ENCODE data around the gene DUSP28. TPM values are rescaled to one million over a fixed set of nuclear protein-coding genes. Genes with fewer than 3 reads are reported as not detected.

DUSP28 gene
- total RNA-seq, 6 donors from 2014 or later, result 3.2 to 30.4 (median 5.7) TPM

DNA sequence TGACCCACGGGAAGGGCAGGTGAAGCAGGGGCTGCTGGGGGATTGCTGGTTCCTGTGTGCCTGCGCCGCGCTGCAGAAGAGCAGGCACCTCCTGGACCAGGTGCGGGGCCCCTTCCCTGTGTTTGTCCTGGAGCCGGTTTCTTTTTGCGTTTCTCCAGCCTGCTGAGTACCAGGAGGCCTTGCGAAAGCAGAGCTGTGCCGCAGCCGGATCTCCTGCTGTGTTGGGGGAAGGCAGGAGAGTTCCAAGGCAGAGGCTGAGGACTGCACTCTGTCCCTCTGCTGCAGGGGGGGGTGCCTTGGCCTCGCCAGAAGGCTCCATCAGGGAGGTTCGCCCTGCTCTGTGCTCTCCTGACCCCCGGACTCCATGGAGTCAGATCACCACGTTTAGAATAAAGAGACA lies 29.2 kb downstream of the DUSP28 start:
- Histone ChIP-seq H3K27ac (no peak overlapping the region), H3K4me3 (no peak overlapping the region), H3K36me3 (peaks cover 0 to 51% (median 35%) of the 10 kb centered on the region in 4 donors), H3K4me1 (peaks cover 27 to 34% (median 29%) of the 10 kb centered on the region in 4 donors), H3K9me3 (no peaks in the 10 kb centered on the region), H3K27me3 (no peaks in the 10 kb centered on the region)
- TF ChIP-seq, protein P1, sequence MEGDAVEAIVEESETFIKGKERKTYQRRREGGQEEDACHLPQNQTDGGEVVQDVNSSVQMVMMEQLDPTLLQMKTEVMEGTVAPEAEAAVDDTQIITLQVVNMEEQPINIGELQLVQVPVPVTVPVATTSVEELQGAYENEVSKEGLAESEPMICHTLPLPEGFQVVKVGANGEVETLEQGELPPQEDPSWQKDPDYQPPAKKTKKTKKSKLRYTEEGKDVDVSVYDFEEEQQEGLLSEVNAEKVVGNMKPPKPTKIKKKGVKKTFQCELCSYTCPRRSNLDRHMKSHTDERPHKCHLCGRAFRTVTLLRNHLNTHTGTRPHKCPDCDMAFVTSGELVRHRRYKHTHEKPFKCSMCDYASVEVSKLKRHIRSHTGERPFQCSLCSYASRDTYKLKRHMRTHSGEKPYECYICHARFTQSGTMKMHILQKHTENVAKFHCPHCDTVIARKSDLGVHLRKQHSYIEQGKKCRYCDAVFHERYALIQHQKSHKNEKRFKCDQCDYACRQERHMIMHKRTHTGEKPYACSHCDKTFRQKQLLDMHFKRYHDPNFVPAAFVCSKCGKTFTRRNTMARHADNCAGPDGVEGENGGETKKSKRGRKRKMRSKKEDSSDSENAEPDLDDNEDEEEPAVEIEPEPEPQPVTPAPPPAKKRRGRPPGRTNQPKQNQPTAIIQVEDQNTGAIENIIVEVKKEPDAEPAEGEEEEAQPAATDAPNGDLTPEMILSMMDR (IDR thresholded peaks at IDR 0.05), result no peak
- TF ChIP-seq POLR2A (IDR thresholded peaks at IDR 0.05) (no peak), POLR2AphosphoS5 (IDR thresholded peaks at IDR 0.05) (no peak), EP300 (IDR thresholded peaks at IDR 0.05) (no peak)
- ATAC-seq (ENCODE audit: low FRiP score in 2 of 2), result no peak
- WGBS, 2 donors, result 88 to 94% methylated on average over 13 to 14 of the region's 14 CpGs
- peak in 1 of 2 donors; percentile 40 for DNase-seq

DNA sequence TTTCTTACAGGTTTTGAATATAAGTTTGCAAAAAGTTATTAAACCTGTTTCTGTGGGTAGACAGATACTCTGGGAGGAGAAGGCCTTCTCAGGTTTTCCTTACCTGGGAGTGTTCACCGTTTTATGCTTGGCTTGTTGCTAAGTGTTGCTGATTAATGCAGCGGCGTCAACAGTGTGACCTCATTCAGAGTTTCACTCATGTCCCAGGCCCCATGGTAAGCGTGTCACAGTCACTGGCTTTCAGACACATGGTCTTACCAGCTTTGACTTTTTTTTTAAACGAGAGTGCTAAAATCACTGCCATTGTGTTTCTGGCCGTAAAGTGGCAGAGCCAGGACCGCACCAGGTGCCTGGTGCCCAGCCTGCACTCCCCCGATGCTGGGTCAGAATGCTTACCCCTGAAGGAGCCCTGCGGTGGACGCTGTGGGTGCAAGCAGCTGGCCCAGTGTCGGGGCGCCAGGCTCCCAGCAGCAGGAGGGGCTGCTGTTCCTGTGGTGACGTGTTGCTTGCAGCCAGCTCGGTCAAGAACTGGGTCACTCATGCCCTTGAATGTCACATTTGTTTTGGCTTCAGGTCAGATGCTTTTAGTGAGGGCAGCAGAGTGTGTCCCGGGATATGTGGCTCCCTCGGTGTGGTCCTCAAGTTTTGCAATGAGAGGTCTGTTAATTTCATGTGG lies 29.8 kb downstream of the DUSP28 start:
- Histone ChIP-seq H3K36me3 (peaks cover 0 to 51% (median 35%) of the 10 kb centered on the region in 4 donors), H3K4me1 (peaks cover 22 to 28% (median 23%) of the 10 kb centered on the region in 4 donors), H3K9me3 (no peaks in the 10 kb centered on the region), H3K27me3 (no peaks in the 10 kb centered on the region), H3K27ac (no peak overlapping the region), H3K4me3 (no peak overlapping the region)
- DNase-seq, result peak in 1 of 2 donors; percentile 60
- 85 to 88% methylated on average over 9 to 15 of the region's 16 CpGs for WGBS, 2 donors
- no peak for ATAC-seq (ENCODE audit: low FRiP score in 2 of 2)
- TF ChIP-seq EP300 (IDR thresholded peaks at IDR 0.05) (no peak), POLR2A (IDR thresholded peaks at IDR 0.05) (no peak), POLR2AphosphoS5 (IDR thresholded peaks at IDR 0.05) (no peak)
- TF ChIP-seq, protein P1 (IDR thresholded peaks at IDR 0.05), result no peak

DNA sequence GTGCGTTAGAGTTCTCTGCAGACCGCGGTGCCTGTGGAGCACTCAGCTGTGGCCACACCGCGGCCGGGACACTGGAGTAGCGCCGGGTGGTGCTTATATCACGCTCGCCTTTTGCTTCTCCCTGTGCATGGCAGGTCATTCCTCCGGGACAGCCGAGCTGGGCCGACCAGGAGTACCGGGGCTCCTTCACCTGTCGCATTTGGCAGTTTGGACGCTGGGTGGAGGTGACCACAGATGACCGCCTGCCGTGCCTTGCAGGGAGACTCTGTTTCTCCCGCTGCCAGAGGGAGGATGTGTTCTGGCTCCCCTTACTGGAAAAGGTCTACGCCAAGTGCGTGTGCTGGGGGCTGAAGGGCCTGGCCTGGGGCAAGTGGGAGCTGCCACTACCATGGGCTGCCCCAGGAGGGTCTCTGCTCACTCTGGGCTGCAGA lies 30.5 kb downstream of the DUSP28 start:
- 96 to 97% methylated on average over 5 to 21 of the region's 21 CpGs for WGBS, 2 donors
- ATAC-seq (ENCODE audit: low FRiP score in 2 of 2), result no peak
- H3K36me3 ChIP-seq, result peaks cover 0 to 57% (median 41%) of the 10 kb centered on the region in 4 donors
- H3K4me1 ChIP-seq, result peaks cover 15 to 21% (median 16%) of the 10 kb centered on the region in 4 donors
- no peak overlapping the region for H3K4me3 ChIP-seq
- no peaks in the 10 kb centered on the region for H3K9me3 ChIP-seq
- peak in 1 of 2 donors; percentile 78 for DNase-seq
- no peak overlapping the region for H3K27ac ChIP-seq
- H3K27me3 ChIP-seq, result no peaks in the 10 kb centered on the region
- TF ChIP-seq POLR2AphosphoS5 (IDR thresholded peaks at IDR 0.05) (no peak), POLR2A (IDR thresholded peaks at IDR 0.05) (no peak), EP300 (IDR thresholded peaks at IDR 0.05) (no peak)
- TF ChIP-seq, protein P1 (IDR thresholded peaks at IDR 0.05), result no peak

DNA sequence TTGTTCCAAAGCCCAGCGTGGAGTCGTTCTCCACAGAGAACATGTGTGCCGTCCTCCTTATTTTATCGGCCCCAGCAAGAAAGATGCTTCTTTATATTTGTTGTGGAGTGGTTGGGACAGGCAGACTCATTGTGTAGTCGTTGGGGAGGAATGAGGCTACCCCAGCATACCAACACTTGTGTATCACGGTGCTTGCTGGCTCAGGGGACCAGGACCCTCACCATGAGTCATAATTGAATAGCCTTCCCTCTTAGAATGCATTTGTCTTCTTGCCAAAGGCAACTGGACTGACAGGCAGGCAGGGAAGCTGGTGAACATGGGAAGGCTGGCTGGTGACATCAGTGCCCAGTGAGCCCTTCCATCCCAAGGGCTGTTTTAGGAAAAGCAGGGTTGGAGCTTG lies 31.1 kb downstream of the DUSP28 start:
- no peaks in the 10 kb centered on the region for H3K27me3 ChIP-seq
- no peaks in the 10 kb centered on the region for H3K9me3 ChIP-seq
- DNase-seq (no peak), ATAC-seq (ENCODE audit: low FRiP score in 2 of 2) (no peak)
- no peak overlapping the region for H3K4me3 ChIP-seq
- no peak overlapping the region for H3K27ac ChIP-seq
- peaks cover 15 to 20% (median 15%) of the 10 kb centered on the region in 4 donors for H3K4me1 ChIP-seq
- H3K36me3 ChIP-seq, result peaks cover 0 to 61% (median 46%) of the 10 kb centered on the region in 4 donors
- TF ChIP-seq EP300 (IDR thresholded peaks at IDR 0.05) (no peak), POLR2A (IDR thresholded peaks at IDR 0.05) (no peak)
- 93 to 94% methylated on average over 4 to 6 of the region's 6 CpGs for WGBS, 2 donors

DNA sequence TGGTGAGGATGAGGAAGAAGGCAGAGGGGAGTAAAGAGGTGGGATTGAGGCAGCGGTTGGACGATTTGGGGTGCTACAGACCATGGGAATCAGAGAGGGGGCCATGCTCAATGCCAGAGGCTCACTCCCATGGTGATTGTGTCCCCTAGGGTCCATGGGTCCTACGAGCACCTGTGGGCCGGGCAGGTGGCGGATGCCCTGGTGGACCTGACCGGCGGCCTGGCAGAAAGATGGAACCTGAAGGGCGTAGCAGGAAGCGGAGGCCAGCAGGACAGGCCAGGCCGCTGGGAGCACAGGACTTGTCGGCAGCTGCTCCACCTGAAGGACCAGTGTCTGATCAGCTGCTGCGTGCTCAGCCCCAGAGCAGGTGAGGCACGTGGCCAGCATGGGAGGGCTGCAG lies 31.6 kb downstream of the DUSP28 start:
- TF ChIP-seq, protein P1 (IDR thresholded peaks at IDR 0.05), result no peak
- TF ChIP-seq EP300 (IDR thresholded peaks at IDR 0.05) (no peak), POLR2AphosphoS5 (IDR thresholded peaks at IDR 0.05) (no peak), POLR2A (IDR thresholded peaks at IDR 0.05) (no peak)
- H3K9me3 ChIP-seq, result no peaks in the 10 kb centered on the region
- 94 to 97% methylated on average over 11 to 13 of the region's 13 CpGs for WGBS, 2 donors
- DNase-seq (peak in 1 of 2 donors; percentile 75), ATAC-seq (ENCODE audit: low FRiP score in 2 of 2) (no peak)
- peaks cover 0 to 67% (median 49%) of the 10 kb centered on the region in 4 donors for H3K36me3 ChIP-seq
- peaks cover 15 to 20% (median 15%) of the 10 kb centered on the region in 4 donors for H3K4me1 ChIP-seq
- no peaks in the 10 kb centered on the region for H3K27me3 ChIP-seq
- no peak overlapping the region for H3K27ac ChIP-seq
- no peak overlapping the region for H3K4me3 ChIP-seq
